ENCODE data around the gene MUS81.

- TF ChIP-seq POLR2A (IDR thresholded peaks at IDR 0.05) (no peak), CTCF (IDR thresholded peaks at IDR 0.05) (no peak)
Measured at GRCh38 chr11:65833297-65834030, 26.8 kb upstream of the MUS81 start, which contains the start of gene SNX32.
